Epithelial cell of proximal tubule (primary cell): ENCODE measurements around the gene ENO4. TPM values are rescaled to one million over a fixed set of nuclear protein-coding genes. Genes with fewer than 3 reads are reported as not detected.

Source experiments
- DNase-seq: peaks from one replicate; pipeline ENCODE4 v3.0.0-alpha.2; 2011; ENCODE audit warnings: low read depth
- H3K4me3 ChIP-seq: 2 replicates; pipeline ENCODE4 v1.5.1; 2011; ENCODE audit warnings: low read depth, mild to moderate bottlenecking, low read length
- total RNA-seq: library from RNA; depleted of rRNA; stranded (reverse); fragments of >200 nt; gene quantifications from 2 replicates; pipeline ENCODE4 v1.2.3, GENCODE V29; 2015
- TF ChIP-seq, protein P1 (sequence below): conservative IDR thresholded peaks from 2 replicates; pipeline ENCODE4 v1.5.1; 2012; ENCODE audit warnings: low read depth, mild to moderate bottlenecking, low read length

ENO4 gene
- total RNA-seq, 1 donor from 2014 or later, result not detected

- no peak for DNase-seq
- TF ChIP-seq, protein P1, sequence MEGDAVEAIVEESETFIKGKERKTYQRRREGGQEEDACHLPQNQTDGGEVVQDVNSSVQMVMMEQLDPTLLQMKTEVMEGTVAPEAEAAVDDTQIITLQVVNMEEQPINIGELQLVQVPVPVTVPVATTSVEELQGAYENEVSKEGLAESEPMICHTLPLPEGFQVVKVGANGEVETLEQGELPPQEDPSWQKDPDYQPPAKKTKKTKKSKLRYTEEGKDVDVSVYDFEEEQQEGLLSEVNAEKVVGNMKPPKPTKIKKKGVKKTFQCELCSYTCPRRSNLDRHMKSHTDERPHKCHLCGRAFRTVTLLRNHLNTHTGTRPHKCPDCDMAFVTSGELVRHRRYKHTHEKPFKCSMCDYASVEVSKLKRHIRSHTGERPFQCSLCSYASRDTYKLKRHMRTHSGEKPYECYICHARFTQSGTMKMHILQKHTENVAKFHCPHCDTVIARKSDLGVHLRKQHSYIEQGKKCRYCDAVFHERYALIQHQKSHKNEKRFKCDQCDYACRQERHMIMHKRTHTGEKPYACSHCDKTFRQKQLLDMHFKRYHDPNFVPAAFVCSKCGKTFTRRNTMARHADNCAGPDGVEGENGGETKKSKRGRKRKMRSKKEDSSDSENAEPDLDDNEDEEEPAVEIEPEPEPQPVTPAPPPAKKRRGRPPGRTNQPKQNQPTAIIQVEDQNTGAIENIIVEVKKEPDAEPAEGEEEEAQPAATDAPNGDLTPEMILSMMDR, result no peak
- H3K4me3 ChIP-seq, result no peak overlapping the region
These were observed 2.9 kb downstream of the ENO4 start for GRCh38 chr10:116852246-116852645.

- H3K4me3 ChIP-seq, result no peak overlapping the region
- TF ChIP-seq, protein P1, result no peak
- no peak for DNase-seq
These were observed 4.0 kb downstream of the ENO4 start for GRCh38 chr10:116853287-116853686.

DNA sequence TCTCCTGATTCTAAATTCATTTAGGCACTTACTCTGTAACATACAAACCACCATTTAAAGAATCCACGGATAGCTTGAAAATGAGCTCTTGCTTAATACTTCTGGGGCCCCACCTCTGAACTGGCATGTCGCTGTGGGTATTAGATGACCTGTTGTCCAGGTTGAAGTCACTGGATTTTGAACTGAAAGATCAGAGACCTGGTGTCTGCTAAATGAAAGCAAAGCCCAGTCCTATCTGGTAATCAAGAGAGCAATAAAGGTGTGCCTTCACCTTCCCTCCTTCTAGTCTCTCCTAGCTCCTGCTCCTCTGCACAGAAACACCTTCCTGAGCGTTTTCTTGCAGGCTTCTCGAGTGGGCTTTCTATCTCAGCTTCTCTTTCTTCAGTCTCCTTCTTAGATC, 4.4 kb downstream of the ENO4 start:
- DNase-seq, result no peak
- H3K4me3 ChIP-seq, result no peak overlapping the region
- TF ChIP-seq, protein P1, result no peak

DNA sequence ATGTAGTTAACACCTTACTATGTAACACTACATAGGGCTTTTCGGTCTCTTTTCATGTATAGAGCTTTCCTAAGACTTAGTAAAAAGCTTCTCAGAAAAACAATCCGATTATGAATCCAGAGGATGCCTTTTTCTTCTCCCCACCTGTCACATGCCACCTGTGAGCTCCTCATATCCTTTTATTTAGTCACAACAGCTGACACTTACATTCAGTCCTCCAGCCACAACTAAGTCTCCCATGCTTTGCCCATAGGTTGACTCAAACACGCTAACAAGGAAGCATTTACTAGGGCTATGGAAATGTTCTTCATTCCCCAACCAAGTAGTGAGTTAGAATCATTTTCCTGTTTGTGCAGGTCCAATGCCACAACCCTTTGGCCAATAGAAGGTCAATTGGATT, 7.9 kb downstream of the ENO4 start:
- DNase-seq, result no peak
- H3K4me3 ChIP-seq, result no peak overlapping the region
- TF ChIP-seq, protein P1, result no peak

- no peak overlapping the region for H3K4me3 ChIP-seq
- DNase-seq, result no peak
- TF ChIP-seq, protein P1, result no peak
These were observed 12.5 kb downstream of the ENO4 start for GRCh38 chr10:116861796-116862195.

- no peak overlapping the region for H3K4me3 ChIP-seq
- TF ChIP-seq, protein P1, result no peak
- no peak for DNase-seq
These were observed 15.1 kb downstream of the ENO4 start for GRCh38 chr10:116864436-116864835.

DNA sequence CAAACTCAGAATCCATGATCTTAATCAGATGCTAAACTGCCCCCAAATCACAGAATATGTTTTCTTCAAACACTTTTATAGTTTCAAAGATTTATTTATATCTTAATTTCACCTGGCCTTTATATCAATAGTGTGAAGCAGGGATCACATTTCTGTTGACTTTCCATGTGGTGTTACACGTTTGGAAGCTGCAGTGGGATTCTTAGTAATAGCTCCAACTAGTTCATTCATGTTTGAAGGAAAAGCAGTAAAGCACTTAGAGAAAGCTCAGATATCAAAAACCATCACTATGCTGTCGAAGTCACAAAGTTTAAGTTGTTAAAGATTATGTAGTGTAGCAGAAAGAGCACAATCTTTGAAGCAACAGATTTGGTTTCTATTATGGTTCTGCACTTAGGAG, 16.8 kb downstream of the ENO4 start:
- TF ChIP-seq, protein P1, result no peak
- H3K4me3 ChIP-seq, result no peak overlapping the region

More for the DNA sequence above, 16.8 kb downstream of the ENO4 start:
- DNase-seq, result no peak
